MCF 10A (cell line): ENCODE results near the gene PRPF38B. TPM values are rescaled to one million over a fixed set of nuclear protein-coding genes. Genes with fewer than 3 reads are reported as not detected.
A peak's percentile ranks its signal among the peaks of the same experiment; 100 is the strongest.

Experiments
- BruUV-seq: library from RNA; stranded (reverse); fragments of 400-500 nt; replicated peaks from 2 replicates; lab custom pipeline; 2021; lab: Mats Ljungman, UMichigan
- CTCF ChIA-PET: fragments of 300-600 bp; sonication (Branson Sonifier 250); formaldehyde crosslinking; extraction: SDS; loops from one replicate; lab custom pipeline; 2021; ENCODE audit warnings: antibody characterized with exemption, inconsistent platforms; lab: Yijun Ruan, JAX
- POLR2A ChIA-PET: fragments of 300-600, 350-650 bp; sonication (Branson Sonifier 250); formaldehyde crosslinking; extraction: SDS; loops from one replicate; lab custom pipeline; 2020; ENCODE audit warnings: antibody characterized with exemption, inconsistent platforms; lab: Yijun Ruan, JAX
- DNase-seq: peaks from one replicate; pipeline ENCODE4 v3.0.0-alpha.2; 2018; ENCODE audit not compliant: unreplicated experiment
- H3K27ac Mint-ChIP-seq: one replicate; pipeline ENCODE4 v1.8.0; 2022; ENCODE audit warnings: mild to moderate bottlenecking, low read depth, mixed read lengths; ENCODE audit not compliant: unreplicated experiment
- H3K27me3 Mint-ChIP-seq: one replicate; pipeline ENCODE4 v1.8.0; 2022; ENCODE audit warnings: mixed read lengths; ENCODE audit not compliant: insufficient read depth, unreplicated experiment
- H3K36me3 Mint-ChIP-seq: one replicate; pipeline ENCODE4 v1.8.0; 2022; ENCODE audit warnings: mild to moderate bottlenecking, moderate library complexity, mixed read lengths; ENCODE audit not compliant: insufficient read depth, unreplicated experiment
- H3K4me1 Mint-ChIP-seq: one replicate; pipeline ENCODE4 v1.8.0; 2022; ENCODE audit warnings: mixed read lengths; ENCODE audit not compliant: insufficient read depth, unreplicated experiment
- H3K4me3 Mint-ChIP-seq: one replicate; pipeline ENCODE4 v1.8.0; 2022; ENCODE audit warnings: mild to moderate bottlenecking, moderate library complexity, mixed read lengths; ENCODE audit not compliant: unreplicated experiment
- H3K9me3 Mint-ChIP-seq: one replicate; pipeline ENCODE4 v1.8.0; 2022; ENCODE audit warnings: mixed read lengths; ENCODE audit not compliant: unreplicated experiment
- CTCF ChIP-seq: fragments of 200-600 bp; IDR thresholded peaks from one replicate; pipeline ENCODE4 v1.8.0; 2022; ENCODE audit warnings: antibody characterized with exemption, mild to moderate bottlenecking; ENCODE audit not compliant: unreplicated experiment
- intact Hi-C: fragments of 100-400 bp; cut with micrococcal nuclease; formaldehyde crosslinking; loops from 2 replicates; pipeline ENCODE4 v1.14.1; 2022
- total RNA-seq: library from RNA; stranded (reverse); gene quantifications from 2 replicates; pipeline ENCODE4 v1.2.3, GENCODE V29; 2022

Gene PRPF38B
- total RNA-seq, 1 experiment from 2014 or later, result 65.3 TPM

- Mint-ChIP-seq H3K27ac (peak overlapping the region; percentile 99), H3K9me3 (no peaks in the 10 kb centered on the region), H3K27me3 (no peaks in the 10 kb centered on the region), H3K4me1 (peaks cover 26% of the 10 kb centered on the region), H3K36me3 (peaks cover 34% of the 10 kb centered on the region), H3K4me3 (peak overlapping the region; percentile 100)
- CTCF ChIA-PET, result interaction anchor here (0.5 to 1.8 kb wide), 12 partner anchors 13 to 420 kb away, joined by 3 to 6 read pairs (median 4); partner anchors contain the start of gene STXBP3
- TF ChIP-seq CTCF, result peak; percentile 26
- intact Hi-C loops, result loop anchor here (1.0 to 2.0 kb wide), 5 partner anchors 53 to 420 kb away; partner anchors contain the start of gene STXBP3
- POLR2A ChIA-PET, result interaction anchor here (0.5 to 6.0 kb wide), 32 partner anchors 8 to 1007 kb away, joined by 3 to 99 read pairs (median 5); partner anchors contain the start of genes CLCC1, CYB561D1, SLC25A24 and STXBP3
- peak; percentile 76 for DNase-seq
- BruUV-seq, result no TSS peak
Measured at GRCh38 chr1:108692724-108693655, 880 bp downstream of the PRPF38B start.

- ChIA-PET POLR2A (interaction anchor here (2.0 to 6.0 kb wide), 3 partner anchors 8 to 121 kb away, joined by 7 to 99 read pairs (median 86); partner anchors contain the start of gene STXBP3), CTCF (interaction anchor here (0.6 to 0.8 kb wide), 3 partner anchors 50 to 332 kb away, joined by 3 read pairs; no protein-coding TSS in a partner anchor)
- peaks cover 29% of the 10 kb centered on the region for H3K4me1 Mint-ChIP-seq
- intact Hi-C loops, result no loop called here
- no TSS peak for BruUV-seq
- peaks cover 59% of the 10 kb centered on the region for H3K36me3 Mint-ChIP-seq
- no peak for TF ChIP-seq CTCF
- no peak overlapping the region for H3K27ac Mint-ChIP-seq
- peak overlapping the region; percentile 33 for H3K4me3 Mint-ChIP-seq
- H3K27me3 Mint-ChIP-seq, result no peaks in the 10 kb centered on the region
- no peak for DNase-seq
- H3K9me3 Mint-ChIP-seq, result no peaks in the 10 kb centered on the region
Measured at GRCh38 chr1:108695535-108695934, 3.4 kb downstream of the PRPF38B start.

GRCh38 chr1:108699375-108700332 lies 7.5 kb downstream of the PRPF38B start:
- ChIA-PET CTCF (no interaction called here), POLR2A (no interaction called here)
- H3K36me3 Mint-ChIP-seq, result peaks cover 80% of the 10 kb centered on the region
- TSS peak; percentile 46 for BruUV-seq
- intact Hi-C loops, result no loop called here
- no peaks in the 10 kb centered on the region for H3K27me3 Mint-ChIP-seq
- TF ChIP-seq CTCF, result no peak
- no peak overlapping the region for H3K4me3 Mint-ChIP-seq
- DNase-seq, result no peak
- H3K27ac Mint-ChIP-seq, result no peak overlapping the region
- H3K9me3 Mint-ChIP-seq, result no peaks in the 10 kb centered on the region
- H3K4me1 Mint-ChIP-seq, result peaks cover 20% of the 10 kb centered on the region
